ENCODE results near the gene GFAP.

GFAP gene

DNA sequence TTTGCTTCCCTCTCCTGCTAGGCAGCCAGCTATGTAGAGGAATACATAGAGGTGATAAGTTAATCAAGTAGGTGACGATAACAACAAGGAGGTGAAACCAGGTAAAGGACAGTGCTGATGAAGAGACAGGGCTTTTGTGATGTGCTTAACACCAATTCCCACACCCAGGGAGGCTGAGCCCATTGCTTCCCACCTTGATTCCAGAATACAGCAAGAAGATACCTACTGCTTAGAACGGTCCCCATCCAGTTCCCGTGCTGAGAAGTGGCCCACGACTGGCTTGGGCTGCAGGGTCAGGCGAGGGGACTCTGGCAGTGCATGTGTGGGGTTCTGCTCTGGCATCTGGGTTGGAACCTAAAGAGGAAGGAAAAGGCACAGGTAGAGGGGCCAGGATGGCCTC, 16.1 kb upstream of the GFAP start:
- no peak for DNase-seq

DNA sequence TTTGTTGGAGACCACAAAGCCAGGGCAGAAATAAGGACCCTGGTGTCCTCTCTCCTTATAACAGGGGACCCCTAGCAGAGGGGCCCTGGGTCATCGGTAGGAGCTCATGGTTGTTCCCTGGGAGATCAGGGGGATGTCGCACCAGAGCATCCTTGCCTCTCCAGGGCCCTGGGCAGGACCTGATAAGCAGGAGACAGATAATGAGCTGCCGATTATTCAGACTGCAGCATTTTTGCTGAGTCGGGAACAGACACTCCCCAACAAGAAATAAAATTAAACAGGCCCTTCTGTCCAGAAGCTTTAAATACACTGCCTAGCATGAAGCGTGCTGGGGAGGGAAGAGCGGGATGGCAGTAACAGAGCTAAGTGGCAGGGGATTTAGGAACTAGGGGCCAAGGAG, 15.4 kb upstream of the GFAP start:
- no peak for DNase-seq

GRCh38 chr17:44928950-44929720, 13.8 kb upstream of the GFAP start:
- DNase-seq: no peak

DNA sequence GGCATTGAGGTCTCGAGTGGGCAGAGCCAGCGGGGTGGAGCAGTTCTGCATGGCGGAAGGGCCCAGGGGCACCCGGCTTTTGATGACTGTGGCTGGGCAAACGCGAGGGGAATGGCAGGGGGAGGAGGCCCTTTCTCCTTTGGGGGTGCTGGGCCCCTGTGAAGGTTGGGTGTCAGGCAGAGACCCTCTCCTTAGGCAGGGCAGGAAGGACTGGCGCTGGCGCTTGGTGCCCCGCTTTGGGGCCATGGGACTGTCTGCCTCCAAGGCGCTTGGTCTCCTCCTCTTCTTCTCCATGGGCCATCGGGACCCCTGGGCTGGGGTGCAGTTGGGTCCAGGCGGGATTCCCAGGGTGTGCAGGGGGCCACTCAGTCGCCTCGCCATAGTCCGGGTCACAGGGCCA, 12.8 kb upstream of the GFAP start:
- no peak for DNase-seq

DNA sequence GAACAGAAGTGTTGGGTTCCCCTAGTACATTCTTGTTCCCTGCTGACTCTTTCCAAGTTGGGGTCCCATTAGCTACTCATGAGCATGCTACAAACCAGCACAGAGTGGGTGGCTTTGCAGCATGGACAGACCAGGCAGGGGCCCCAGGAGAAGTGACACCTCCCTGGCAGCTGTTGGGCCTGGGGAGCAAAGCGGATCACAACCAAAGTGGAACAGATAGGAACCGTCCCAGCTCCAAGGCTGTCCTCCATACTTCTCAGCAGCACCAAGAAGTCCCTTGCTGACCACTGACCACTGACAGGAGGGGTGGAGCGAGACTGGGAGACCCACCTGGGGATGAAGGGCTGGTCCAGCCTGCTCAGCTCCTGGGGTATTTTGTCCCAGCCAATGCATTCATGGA, 12.4 kb upstream of the GFAP start:
- DNase-seq: no peak

- no peak for DNase-seq
These were observed 11.7 kb upstream of the GFAP start for GRCh38 chr17:44926821-44927525.

DNA sequence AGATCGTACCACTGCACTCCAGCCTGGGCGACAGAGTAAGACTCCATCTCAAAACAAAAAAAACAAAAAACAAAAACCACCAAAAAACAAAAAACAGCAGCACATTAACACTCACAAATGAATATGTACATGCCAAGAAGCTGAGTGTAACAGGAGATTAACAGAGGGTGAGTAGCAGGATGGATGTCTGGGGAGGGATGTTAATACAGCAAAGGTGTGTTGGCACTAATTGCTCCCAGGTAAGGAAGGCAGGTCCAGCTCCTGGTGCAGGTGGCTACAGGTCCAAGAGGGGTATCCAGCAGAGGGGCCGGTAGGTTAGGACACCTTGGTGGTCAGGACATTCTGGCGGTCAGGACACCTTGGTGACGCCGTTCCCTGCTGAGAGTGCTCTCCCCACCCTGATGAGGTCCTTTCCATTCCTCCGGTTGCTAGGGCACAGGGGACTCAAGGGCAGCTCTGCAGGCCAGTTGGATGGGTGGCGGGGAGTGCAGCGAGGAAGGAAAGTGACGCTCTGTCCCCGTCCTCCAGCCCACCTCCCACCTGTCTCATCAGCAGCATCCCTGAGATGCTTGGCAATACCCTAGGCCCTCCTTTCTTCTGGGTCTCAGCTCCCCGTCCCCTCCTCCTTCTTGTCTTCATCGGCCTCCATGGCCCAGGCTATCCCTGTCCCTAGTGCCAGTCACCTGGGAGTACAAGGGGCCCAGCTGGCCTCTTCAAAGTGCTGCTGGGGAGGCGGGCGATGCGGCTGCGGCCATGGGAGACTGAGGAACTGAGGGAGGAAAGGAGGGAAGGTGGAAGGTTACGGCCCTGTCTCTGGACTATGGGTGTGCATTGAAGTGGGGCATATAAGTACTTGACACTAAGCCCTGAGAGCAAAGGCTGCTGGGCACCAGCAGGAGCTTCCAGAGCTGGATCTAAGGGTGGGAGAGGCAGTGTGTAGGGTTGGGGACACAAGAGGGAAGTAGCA, 10.7 kb upstream of the GFAP start:
- no peak for DNase-seq

DNA sequence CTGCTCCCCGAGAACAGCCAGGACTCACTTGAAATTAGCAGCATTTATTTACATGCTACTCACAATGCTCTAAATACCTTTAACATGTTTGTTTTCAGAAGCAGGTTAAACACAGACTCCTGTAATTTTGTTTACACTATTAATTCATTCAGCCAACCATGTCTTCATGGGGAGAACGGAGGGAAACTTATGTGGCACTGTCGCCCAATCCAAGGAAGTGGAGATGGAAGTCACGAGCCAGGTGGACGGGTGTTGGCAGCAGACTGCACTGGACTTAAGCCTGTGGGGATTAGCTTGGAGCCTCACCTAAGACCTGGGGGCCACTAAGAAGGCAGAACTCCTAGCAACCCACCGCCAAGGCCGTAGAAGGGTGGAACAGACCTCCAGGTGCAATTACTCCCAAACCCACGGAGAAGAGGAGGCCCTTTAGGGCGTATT, 8.8 kb upstream of the GFAP start:
- DNase-seq: no peak

GRCh38 chr17:44922746-44923470, 7.6 kb upstream of the GFAP start:
- DNase-seq: no peak

DNA sequence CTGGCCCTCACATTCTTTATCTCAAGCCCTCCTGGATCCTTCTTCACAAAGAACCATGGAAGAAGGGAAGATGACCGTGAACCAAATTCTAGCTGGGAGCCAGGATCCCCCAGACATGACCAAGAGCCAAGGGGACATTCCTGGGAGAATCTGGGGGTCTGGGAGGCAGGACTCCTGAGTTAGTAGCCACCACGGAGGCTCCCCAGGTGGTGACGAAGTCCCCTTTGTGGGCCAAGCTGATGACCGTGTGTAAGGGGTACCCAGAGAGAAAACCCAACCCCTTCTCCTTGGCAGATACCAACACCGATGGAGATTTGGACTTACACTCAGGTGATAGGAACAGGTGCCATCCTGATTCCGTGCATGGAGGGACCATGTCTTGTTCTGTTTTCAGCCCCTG, 6.8 kb upstream of the GFAP start:
- DNase-seq: no peak

- no peak for DNase-seq
These were observed 6.0 kb upstream of the GFAP start for GRCh38 chr17:44921122-44921882.

GRCh38 chr17:44920565-44920940, 5.3 kb upstream of the GFAP start:
- no peak for DNase-seq

DNA sequence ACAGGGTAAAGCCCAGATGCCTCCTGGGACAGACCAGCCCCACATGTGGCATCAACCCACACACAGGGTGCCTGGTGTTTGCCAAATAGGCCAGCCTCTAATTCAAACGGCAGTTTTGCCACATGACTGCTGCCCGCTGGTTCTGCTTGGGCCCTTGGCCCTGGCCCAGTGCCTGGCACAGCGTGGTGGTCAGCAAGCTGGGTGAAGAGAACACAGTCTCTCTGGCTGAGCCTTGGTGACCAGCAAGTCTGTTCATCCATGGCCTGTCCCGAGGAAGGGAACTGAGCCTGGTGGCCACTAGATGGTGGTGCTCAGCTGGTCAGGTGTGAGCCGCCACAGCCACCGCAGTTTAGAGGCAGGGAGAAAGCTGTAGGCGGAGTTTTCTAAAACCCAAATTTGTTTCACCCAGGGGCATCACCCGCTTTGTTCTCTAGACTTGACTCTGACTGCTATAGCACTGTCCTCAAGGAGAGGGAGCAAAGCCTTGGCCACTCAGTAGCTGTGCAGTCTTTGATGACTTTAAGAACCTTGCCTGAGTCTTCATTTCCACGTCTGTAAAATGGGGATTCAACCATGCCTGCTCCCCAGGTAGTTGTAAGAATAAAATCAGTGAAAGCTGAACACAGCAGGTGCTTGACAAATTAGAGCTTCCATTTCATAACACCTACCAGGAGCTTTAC, 4.7 kb upstream of the GFAP start:
- DNase-seq: peak in 3 of 5 donors; percentile 23 to 65 (median 41)

DNA sequence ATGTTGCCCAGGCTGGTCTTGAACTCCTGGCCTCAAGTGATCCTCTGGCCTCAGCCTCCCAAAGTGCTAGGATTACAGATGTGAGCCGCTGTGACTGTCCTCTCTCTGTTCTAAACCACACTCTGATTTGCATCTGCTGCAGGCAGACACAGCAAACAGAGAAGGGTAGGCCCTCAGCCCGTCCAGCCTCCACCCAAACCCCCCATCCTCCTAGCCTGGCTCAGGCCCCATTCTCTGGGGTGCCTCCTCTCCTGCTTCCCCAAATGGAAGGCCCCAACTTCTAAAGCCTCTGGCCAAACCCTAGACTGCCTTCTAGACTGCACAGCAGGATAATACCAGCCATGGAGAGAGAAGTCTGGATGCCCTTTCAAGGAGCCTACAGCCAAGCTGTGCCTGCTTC, 4.1 kb upstream of the GFAP start:
- no peak for DNase-seq

- DNase-seq: no peak
These were observed 2.7 kb upstream of the GFAP start for GRCh38 chr17:44918006-44918405.

GRCh38 chr17:44917456-44917855, 2.2 kb upstream of the GFAP start:
- DNase-seq: no peak

DNA sequence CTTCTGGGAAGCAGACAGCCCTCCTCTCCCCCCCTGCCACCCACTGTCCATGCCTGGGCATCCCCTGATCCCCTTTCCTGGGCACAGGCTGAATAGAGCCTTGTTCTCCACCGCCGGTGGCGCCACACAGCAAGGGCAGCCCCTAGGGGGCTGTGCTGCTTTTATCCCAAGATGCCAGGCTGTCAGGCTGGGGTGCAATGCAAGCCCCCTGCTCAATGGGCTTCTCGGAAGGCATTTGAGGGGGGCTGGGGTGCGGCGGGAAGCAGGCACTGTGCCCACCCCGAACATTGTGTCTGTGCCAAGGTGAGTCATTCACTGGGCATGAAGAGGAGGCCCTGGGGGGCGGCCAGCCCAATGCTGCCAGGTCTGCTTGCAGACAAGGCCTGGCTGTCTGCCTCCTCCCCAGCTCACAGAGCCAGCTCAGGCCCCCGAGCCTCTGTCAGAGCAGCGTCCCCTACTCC, 1.5 kb upstream of the GFAP start:
- no peak for DNase-seq

GRCh38 chr17:44915862-44916780, 821 bp upstream of the GFAP start:
- DNase-seq: no peak

DNA sequence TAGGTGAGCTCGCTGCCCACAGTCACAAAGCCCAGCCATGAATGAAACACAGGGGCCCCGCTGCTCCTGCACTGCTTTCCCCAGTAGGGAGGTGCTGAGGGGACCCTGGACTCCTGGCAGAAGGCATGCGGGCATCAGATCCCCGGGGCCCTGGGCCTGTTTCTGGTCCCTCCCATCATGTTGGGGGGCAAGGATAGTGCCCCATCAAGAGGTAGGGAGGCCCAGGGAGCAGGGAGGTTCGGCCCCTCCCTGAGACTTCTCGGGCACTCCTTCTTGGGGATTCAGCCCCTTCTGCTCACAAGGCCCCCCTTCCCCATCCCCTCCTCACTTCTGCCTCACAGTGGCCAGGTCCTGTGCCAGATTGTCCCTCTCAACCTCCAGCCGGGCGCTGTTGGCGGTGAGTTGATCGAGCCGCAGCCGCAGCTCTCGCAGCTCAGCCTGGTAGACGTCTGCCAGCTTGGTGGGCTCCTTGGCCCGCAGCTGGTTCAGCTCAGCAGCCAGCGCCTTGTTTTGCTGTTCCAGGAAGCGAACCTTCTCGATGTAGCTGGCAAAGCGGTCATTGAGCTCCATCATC, 515 bp downstream of the GFAP start:
- no peak for DNase-seq

DNA sequence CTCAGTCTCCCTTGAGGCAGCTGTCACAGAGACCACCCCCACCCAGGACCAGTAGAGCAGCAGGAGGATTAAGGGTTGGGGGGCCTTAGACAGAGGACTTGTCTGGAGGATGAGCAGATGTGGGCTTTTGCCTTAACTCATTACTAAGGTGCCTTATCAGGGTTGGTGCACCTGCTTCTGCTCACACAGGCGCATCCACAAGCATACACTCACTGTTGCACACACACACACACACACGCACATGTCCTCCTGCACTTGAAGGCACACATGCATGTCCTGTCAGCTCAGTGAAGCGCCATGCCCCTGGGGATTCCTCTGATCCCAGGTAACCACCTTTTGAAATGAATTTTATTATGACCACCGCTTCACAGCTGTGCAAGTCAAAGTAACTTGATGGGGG, 1.2 kb downstream of the GFAP start:
- no peak for DNase-seq

All from T-helper 1 cell (primary cell).